Stimulated activated CD4-positive, alpha-beta T cell treated with anti-CD3 and anti-CD28 coated beads, Interleukin-15, amount 100 ng/mL, for 48 hours (primary cell): ENCODE results near the gene TSEN15.
"Not testable (repeated sequence)": the region's sequence is repeated elsewhere in the genome, so short reads cannot be mapped to it uniquely, and the experiment has no call there.

Experiments used
- DNase-seq, 2 donors: peaks; one replicate each; pipeline ENCODE4 v3.0.0-alpha.2; 2020; ENCODE audit warnings: low read depth in 2 of 2

Gene TSEN15

DNA sequence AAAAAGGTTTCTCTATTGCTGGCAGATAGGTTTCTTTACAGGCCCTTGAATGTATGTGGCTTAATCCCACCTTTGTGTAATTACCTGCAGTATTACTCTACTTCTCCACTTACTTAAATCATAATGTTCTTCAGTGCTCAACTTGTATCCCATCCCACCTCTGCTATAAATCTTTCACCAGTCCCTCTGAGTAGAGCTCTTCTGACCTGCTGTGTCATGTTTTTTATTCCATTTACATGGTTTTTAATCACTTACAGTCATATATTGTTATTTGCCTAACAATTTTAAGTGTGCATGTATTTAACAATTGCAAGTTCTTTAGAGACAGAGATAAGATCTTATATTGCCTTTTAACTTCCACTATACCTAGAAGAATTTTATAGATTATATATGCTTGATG, 2.4 kb downstream of the TSEN15 start:
- no peak for DNase-seq

- DNase-seq, result no peak
Observed at GRCh38 chr1:184056921-184057555, 5.5 kb downstream of the TSEN15 start.

DNA sequence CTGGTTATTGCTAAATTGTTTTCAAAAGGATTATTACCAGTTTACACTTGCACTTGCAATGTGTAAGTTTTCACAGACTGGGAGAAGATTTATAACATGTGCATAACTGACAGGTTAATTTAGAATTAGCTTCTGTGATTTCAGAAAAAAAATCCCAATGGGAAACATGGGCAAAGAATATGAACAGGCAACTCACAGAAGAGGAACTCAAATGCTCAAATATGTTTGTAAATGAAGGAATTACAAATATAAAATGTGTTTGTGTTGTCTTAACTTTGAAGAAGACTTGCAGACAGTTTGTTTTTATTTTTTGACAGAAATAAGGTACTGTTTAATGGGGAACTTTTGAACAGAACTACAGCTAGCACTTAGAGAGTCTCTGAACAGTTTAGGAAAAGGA, 8.4 kb downstream of the TSEN15 start:
- no peak for DNase-seq

GRCh38 chr1:184060316-184060715, 8.8 kb downstream of the TSEN15 start:
- no peak for DNase-seq

- DNase-seq, result no peak
Observed at GRCh38 chr1:184061396-184062003, 10.0 kb downstream of the TSEN15 start.

- no peak for DNase-seq
Observed at GRCh38 chr1:184062640-184063286, 11.2 kb downstream of the TSEN15 start.

GRCh38 chr1:184065559-184065958, 14.0 kb downstream of the TSEN15 start:
- no peak for DNase-seq

GRCh38 chr1:184068354-184068753, 16.8 kb downstream of the TSEN15 start:
- DNase-seq, result no peak

DNA sequence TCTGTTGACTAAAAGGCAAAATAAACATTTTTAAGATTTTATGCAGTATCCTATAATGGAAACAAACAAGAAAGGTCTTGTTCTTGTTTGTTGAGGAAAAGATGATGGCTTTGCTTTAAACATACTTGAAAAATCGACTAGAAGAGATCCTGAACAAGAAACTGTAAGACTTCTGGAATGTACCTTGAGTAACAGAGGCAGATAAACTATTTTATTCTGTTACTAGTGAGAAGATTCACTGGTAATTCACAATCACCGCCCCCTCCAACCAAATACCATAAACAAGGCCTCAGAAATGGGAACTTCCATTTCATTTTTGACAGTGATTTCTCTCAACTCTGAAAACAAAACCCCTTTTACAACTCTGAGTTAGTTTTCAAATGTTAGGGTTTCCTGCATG, 18.1 kb downstream of the TSEN15 start:
- DNase-seq, result no peak

DNA sequence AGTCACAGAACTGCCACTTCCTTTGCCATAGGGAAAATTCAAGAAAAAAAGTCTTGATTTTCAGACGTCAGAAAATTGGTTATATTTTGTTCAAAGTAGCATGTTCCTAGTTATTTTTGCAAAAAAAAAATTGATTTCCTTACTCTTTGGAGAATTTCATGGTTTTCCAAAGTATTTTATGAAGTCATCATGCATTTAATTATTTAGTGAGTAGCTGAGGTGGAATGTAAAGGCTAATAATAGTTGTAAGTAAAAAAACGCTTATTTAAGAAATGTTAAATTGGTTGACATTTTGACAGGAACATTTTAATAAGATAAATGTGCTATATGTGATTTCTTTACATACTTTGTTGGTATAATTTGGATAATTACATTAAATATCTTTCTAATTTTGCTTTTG, 20.8 kb downstream of the TSEN15 start:
- DNase-seq, result no peak

GRCh38 chr1:184074383-184074782, 22.9 kb downstream of the TSEN15 start:
- no peak for DNase-seq

- no peak for DNase-seq
Observed at GRCh38 chr1:184075055-184076029, 23.8 kb downstream of the TSEN15 start.

GRCh38 chr1:184078564-184079249, 27.2 kb downstream of the TSEN15 start:
- DNase-seq, result no peak

GRCh38 chr1:184080309-184080708, 28.8 kb downstream of the TSEN15 start:
- no peak for DNase-seq

- no peak for DNase-seq
Observed at GRCh38 chr1:184082541-184083415, 31.2 kb downstream of the TSEN15 start.

DNA sequence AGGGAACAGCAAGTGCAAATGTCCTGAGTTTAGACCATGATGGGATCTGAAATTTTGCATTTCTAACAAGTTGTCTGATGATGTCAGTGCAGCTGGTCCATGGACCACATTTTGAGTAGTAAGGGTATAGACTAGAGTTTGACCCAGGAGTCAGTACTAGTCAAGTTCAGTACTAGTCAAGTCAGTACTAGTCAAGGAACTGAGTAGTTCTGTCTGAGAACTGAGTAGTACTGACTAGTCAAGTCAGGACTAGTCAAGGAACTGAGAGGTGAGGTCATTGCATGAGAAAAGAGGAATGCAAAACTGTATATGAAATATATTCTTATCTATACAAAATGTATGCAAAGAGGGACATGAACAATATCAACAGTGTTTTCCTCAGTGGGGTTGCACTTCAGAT, 34.1 kb downstream of the TSEN15 start:
- DNase-seq, result no peak

DNA sequence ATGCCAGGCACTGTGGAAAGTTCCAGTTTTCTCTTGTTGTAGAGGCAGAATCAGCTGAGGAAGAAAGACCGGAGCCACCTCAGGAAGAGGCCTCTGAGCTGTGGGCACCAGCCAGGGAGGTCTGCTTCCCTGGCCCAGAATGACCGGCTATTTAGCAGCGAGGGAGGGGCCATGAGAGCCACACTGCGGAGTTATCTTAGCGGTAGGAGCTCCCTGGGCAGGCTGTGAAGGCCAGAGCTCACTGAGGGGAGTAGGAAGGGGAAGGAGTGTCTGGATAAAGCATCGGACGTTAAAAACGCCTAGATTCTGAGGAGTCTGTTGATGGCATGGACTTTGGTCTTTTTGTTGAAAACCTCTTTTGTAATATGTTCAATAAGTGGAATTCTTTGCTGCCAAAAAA, 36.5 kb downstream of the TSEN15 start:
- DNase-seq, result no peak

GRCh38 chr1:184093071-184093470, 41.5 kb downstream of the TSEN15 start:
- DNase-seq, result no peak

- no peak for DNase-seq
Observed at GRCh38 chr1:184096005-184096404, 44.5 kb downstream of the TSEN15 start.

DNA sequence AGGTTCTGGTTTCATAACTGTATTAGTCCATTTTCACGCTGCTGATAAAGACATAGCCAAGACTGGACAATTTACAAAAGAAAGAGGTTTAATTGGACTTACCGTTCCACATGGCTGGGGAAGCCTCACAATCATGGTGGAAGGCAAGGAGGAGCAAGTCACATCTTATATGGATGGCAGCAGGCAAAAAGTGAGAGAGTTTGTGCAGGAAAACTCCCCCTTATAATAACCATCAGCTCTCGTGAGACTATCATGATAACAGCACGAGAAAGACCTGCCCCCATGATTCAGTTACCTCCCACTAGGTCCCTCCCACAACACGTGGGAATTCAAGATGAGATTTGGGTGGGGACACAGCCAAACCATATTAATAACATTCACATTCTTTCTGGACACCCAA, 45.0 kb downstream of the TSEN15 start:
- DNase-seq, result not testable (repeated sequence)

DNA sequence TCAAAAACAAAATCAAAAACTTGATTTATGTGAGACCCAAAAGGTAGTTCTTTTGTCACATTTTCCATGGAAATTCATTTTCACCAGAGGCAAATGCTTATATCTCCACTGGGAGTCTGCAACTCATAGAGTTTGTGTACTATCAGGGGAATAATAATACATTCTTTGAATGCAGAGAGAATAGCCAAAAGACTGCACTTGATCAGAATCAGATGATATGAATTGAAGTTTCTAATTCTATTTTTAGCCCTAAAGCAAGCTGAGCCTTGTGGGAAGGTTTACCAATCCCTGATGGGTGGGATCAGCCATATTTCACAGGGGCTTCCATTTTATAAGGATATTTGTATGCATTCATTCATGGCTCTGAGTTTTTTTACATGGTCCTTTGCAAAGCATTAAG, 49.6 kb downstream of the TSEN15 start:
- DNase-seq, result no peak
